HepG2 (cell line): ENCODE results near the gene PPP6R2. TPM values are rescaled to one million over a fixed set of nuclear protein-coding genes. Genes with fewer than 3 reads are reported as not detected.

ENCODE experiments used
- ATAC-seq: fragments of 200-7000 bp; cut with Tn5 transposase; 3 replicates; pipeline ENCODE4 v1.9.1; 2020; ENCODE audit warnings: mild to moderate bottlenecking, moderate library complexity
- BruUV-seq: library from RNA; stranded (reverse); fragments of 400-500 nt; replicated peaks from 2 replicates; lab custom pipeline; 2021; lab: Mats Ljungman, UMichigan
- CTCF ChIA-PET: fragments of 300-600 bp; formaldehyde crosslinking; extraction: SDS; loops from one replicate; lab custom pipeline; 2021; ENCODE audit warnings: low total read pairs, inconsistent platforms, low intra/inter-chr PET ratio; lab: Yijun Ruan, JAX
- POLR2A ChIA-PET: fragments of 350-600 bp; sonication (Branson Sonifier 250); formaldehyde crosslinking; loops from one replicate; lab custom pipeline; 2020; ENCODE audit warnings: antibody characterized with exemption, inconsistent platforms; lab: Yijun Ruan, JAX
- DNase-seq: peaks from one replicate; pipeline ENCODE4 v3.0.0-alpha.2; 2015; ENCODE audit warnings: low spot score
- FAIRE-seq: peaks from 3 replicates; lab custom pipeline; 2011; peaks lifted over from hg19 to GRCh38; lab: Jason Lieb, UNC
- H2AFZ ChIP-seq: one replicate; pipeline ENCODE4 v1.6.1; 2011; ENCODE audit warnings: low read length, inconsistent platforms
- H3K27ac ChIP-seq: fragments of 300-600 bp; 3 replicates; pipeline ENCODE4 v1.8.0; 2011; ENCODE audit warnings: mixed run types, mild to moderate bottlenecking, mixed read lengths, low read length, inconsistent platforms; ENCODE audit not compliant: insufficient read depth; ENCODE audit errors: extremely low read length
- H3K27me3 ChIP-seq, 2 experiments: fragments of 200-600 bp in 1 of 2; 2 replicates in 1 of 2; 3 replicates in 1 of 2; pipeline versions ENCODE4 v1.6.0 to v1.8.0; 2011; ENCODE audit warnings: low read length in 2 of 2, mild to moderate bottlenecking in 2 of 2, moderate library complexity in 2 of 2, inconsistent platforms in 1 of 2; ENCODE audit not compliant: insufficient read depth in 2 of 2, control insufficient read depth in 1 of 2
- H3K36me3 ChIP-seq, 2 experiments: fragments of 200-600 bp in 1 of 2; replicated peaks in 1 of 2; 2 replicates in 1 of 2; 3 replicates in 1 of 2; pipeline versions ENCODE4 v1.5.1 to v1.8.0; 2011; ENCODE audit warnings: low read length in 2 of 2, inconsistent platforms in 1 of 2; ENCODE audit not compliant: insufficient read depth in 2 of 2, control insufficient read depth in 1 of 2
- H3K4me1 ChIP-seq: 2 replicates; pipeline ENCODE4 v1.5.1; 2012; ENCODE audit warnings: low read length, inconsistent platforms; ENCODE audit not compliant: insufficient read depth
- H3K4me2 ChIP-seq: 2 replicates; pipeline ENCODE4 v1.6.0; 2011; ENCODE audit warnings: low read depth, low read length, inconsistent platforms
- H3K4me3 ChIP-seq, 3 experiments: fragments of 200-600 bp in 1 of 3; sonication (generic), shearing (Covaris generic) in 1 of 3; replicated peaks in 1 of 3; 2 replicates each; pipeline ENCODE4 v1.5.1; 2011 to 2016; ENCODE audit warnings: low read length in 3 of 3, inconsistent platforms in 2 of 3, low read depth in 2 of 3, mild to moderate bottlenecking in 2 of 3, control low read depth in 1 of 3, mixed read lengths in 1 of 3; ENCODE audit not compliant: insufficient read depth in 1 of 3
- H3K79me2 ChIP-seq: one replicate; pipeline ENCODE4 v1.6.1; 2011; ENCODE audit warnings: low read length, inconsistent platforms; ENCODE audit not compliant: insufficient read depth
- H3K9ac ChIP-seq: 2 replicates; pipeline ENCODE4 v1.6.0; 2011; ENCODE audit warnings: mild to moderate bottlenecking, low read depth, low read length, inconsistent platforms; ENCODE audit not compliant: insufficient read depth
- H3K9me3 ChIP-seq: 2 replicates; pipeline ENCODE4 v1.5.1; 2012; ENCODE audit warnings: mild to moderate bottlenecking, low read length
- H4K20me1 ChIP-seq: 2 replicates; pipeline ENCODE4 v1.6.0; 2011; ENCODE audit warnings: inconsistent platforms, mild to moderate bottlenecking, low read length, moderate library complexity; ENCODE audit not compliant: insufficient read depth
- CSRNP2 ChIP-seq: sonication (generic); formaldehyde crosslinking; conservative IDR thresholded peaks from 2 replicates; pipeline ENCODE4 v1.8.0; 2022; ENCODE audit warnings: low read depth, missing genetic modification reagents
- EHMT2 ChIP-seq: fragments of 200-600 bp; sonication (generic); IDR thresholded peaks from 2 replicates; pipeline ENCODE4 v1.7.0; 2017; ENCODE audit warnings: antibody characterized with exemption, low read depth, low read length, borderline replicate concordance
- HNRNPH1 ChIP-seq: fragments of 200-400 bp; formaldehyde crosslinking; optimal IDR thresholded peaks from 2 replicates; pipeline ENCODE3; 2017; ENCODE audit warnings: mild to moderate bottlenecking, low read depth, low read length
- HOXA5 ChIP-seq: sonication (generic); formaldehyde crosslinking; IDR thresholded peaks from 2 replicates; pipeline ENCODE4 v1.4.0; 2020; ENCODE audit warnings: missing genetic modification reagents
- IKZF5 ChIP-seq: IDR thresholded peaks from 2 replicates; pipeline ENCODE4 v1.6.1; 2018; ENCODE audit warnings: missing genetic modification reagents, mild to moderate bottlenecking, missing compliant biosample characterization
- MIER2 ChIP-seq: IDR thresholded peaks from 2 replicates; pipeline ENCODE4 v1.6.1; 2016; ENCODE audit warnings: missing biosample characterization, missing genetic modification reagents
- MXD1 ChIP-seq: sonication (generic); formaldehyde crosslinking; IDR thresholded peaks from 2 replicates; pipeline ENCODE4 v1.4.0; 2020; ENCODE audit warnings: mild to moderate bottlenecking, missing genetic modification reagents
- SPEN ChIP-seq: sonication (generic); formaldehyde crosslinking; IDR thresholded peaks from 2 replicates; pipeline ENCODE4 v1.5.1; 2020; ENCODE audit warnings: low read depth, mild to moderate bottlenecking, missing genetic modification reagents
- SRF ChIP-seq: IDR thresholded peaks from 2 replicates; pipeline ENCODE4 v1.6.1; 2011; ENCODE audit warnings: mild to moderate bottlenecking, low read depth, low read length, moderate library complexity
- SRSF1 ChIP-seq: fragments of 200-400 bp; formaldehyde crosslinking; optimal IDR thresholded peaks from 2 replicates; pipeline ENCODE3; 2017; ENCODE audit warnings: mild to moderate bottlenecking, low read depth, low read length, moderate library complexity
- ZFAT ChIP-seq: sonication (generic); formaldehyde crosslinking; conservative IDR thresholded peaks from 2 replicates; pipeline ENCODE4 v1.8.1; 2023; ENCODE audit warnings: missing genetic modification reagents, inconsistent platforms
- ZNF558 ChIP-seq: sonication (generic); formaldehyde crosslinking; IDR thresholded peaks from 2 replicates; pipeline ENCODE4 v1.9.0; 2022; ENCODE audit warnings: mild to moderate bottlenecking, missing genetic modification reagents, borderline replicate concordance
- WGBS: methylation state at CpG from one replicate; pipeline ENCODE4 v1.1.6; 2017; ENCODE audit warnings: low lambda C conversion rate; 5-methylcytosine and 5-hydroxymethylcytosine counted together
- in situ Hi-C: cut with HindIII; loops from 2 replicates; pipeline ENCODE4 v1.10.0; 2017; ENCODE audit warnings: low pct_unique_long_range_greater_than_20kb; ENCODE audit not compliant: extremely low pct_ligation_motif_present
- intact Hi-C: fragments of 100-400 bp; cut with micrococcal nuclease; formaldehyde crosslinking; loops from one replicate; pipeline ENCODE4 v1.10.0; 2022; ENCODE audit not compliant: unreplicated experiment
- polyA plus RNA-seq, 8 experiments: library from polyadenylated mRNA; depleted of rRNA in 3 of 8; stranded (reverse) in 7 of 8; unstranded in 1 of 8; fragments of >200 nt; fragmentation: Illumina TruSeq in 4 of 8; extraction: Trizol in 4 of 8; gene quantifications; 2 replicates each; pipeline versions ENCODE4 v1.2.1 to v1.2.3, GENCODE V29; 2011 to 2016; ENCODE audit warnings: low read depth in 4 of 8, missing spikeins in 1 of 8, mixed read lengths in 1 of 8; ENCODE audit not compliant: insufficient read depth in 1 of 8
- total RNA-seq, 5 experiments: library from RNA; depleted of rRNA; stranded (reverse); fragments of >200 nt; fragmentation: Illumina TruSeq; extraction: Trizol; gene quantifications; 2 replicates each; pipeline ENCODE4 v1.2.3, GENCODE V29; 2016; ENCODE audit warnings: low read depth in 1 of 5

Gene PPP6R2
- total and polyA plus RNA-seq, 2 of the 13 experiments (the other 11 are each of a cell fraction or from before 2014, with no cell fraction given) = 55.0 to 102 TPM

GRCh38 chr22:50454556-50455075 lies 111.5 kb downstream of the PPP6R2 start:
- TF ChIP-seq SPEN (CRISPR knock-in tag) = no peak
- no peak for TF ChIP-seq IKZF5 (CRISPR knock-in tag)
- TF ChIP-seq SRF = no peak
- TF ChIP-seq EHMT2 = no peak
- WGBS = 100% methylated on average over 8 of the region's 27 CpGs
- DNase-seq (no peak), FAIRE-seq (no peak), ATAC-seq (no peak)
- in situ Hi-C loops = no loop called here
- no peak overlapping the region for H3K27ac ChIP-seq
- intact Hi-C loops = no loop called here
- BruUV-seq = no TSS peak
- ChIA-PET CTCF (no interaction called here), POLR2A (no interaction called here)
- no peaks in the 10 kb centered on the region for H4K20me1 ChIP-seq
- peaks cover 20 to 47% of the 10 kb centered on the region in 2 experiments; a peak in 4 of 5 replicates for H3K36me3 ChIP-seq
- H3K79me2 ChIP-seq = no peaks in the 10 kb centered on the region
- H3K4me2 ChIP-seq = no peak overlapping the region
- H3K9ac ChIP-seq = no peak overlapping the region
- no peaks in the 10 kb centered on the region for H3K9me3 ChIP-seq
- H3K27me3 ChIP-seq = no peaks in the 10 kb centered on the region
- no peak overlapping the region for H2AFZ ChIP-seq
- no peaks in the 10 kb centered on the region for H3K4me1 ChIP-seq
- no peak overlapping the region for H3K4me3 ChIP-seq

- no peaks in the 10 kb centered on the region for H3K9me3 ChIP-seq
- FAIRE-seq (no peak), ATAC-seq (no peak), DNase-seq (no peak)
- ChIA-PET POLR2A (no interaction called here), CTCF (no interaction called here)
- intact Hi-C loops (no loop called here), in situ Hi-C loops (no loop called here)
- no peak overlapping the region for H3K4me2 ChIP-seq
- H3K27ac ChIP-seq = no peak overlapping the region
- H3K36me3 ChIP-seq = peaks cover 22 to 49% of the 10 kb centered on the region in 2 experiments; a peak in 4 of 5 replicates
- no peaks in the 10 kb centered on the region for H3K4me1 ChIP-seq
- no peaks in the 10 kb centered on the region for H3K79me2 ChIP-seq
- H3K9ac ChIP-seq = no peak overlapping the region
- H4K20me1 ChIP-seq = no peaks in the 10 kb centered on the region
- TF ChIP-seq HNRNPH1 (no peak), MXD1 (CRISPR knock-in tag) (no peak), ZNF558 (no peak), ZFAT (CRISPR knock-in tag) (no peak), HOXA5 (no peak), CSRNP2 (CRISPR knock-in tag) (no peak), MIER2 (CRISPR knock-in tag) (no peak), SRSF1 (no peak)
- WGBS = 100% methylated on average over 3 of the region's 18 CpGs
- no TSS peak for BruUV-seq
- no peak overlapping the region for H2AFZ ChIP-seq
- H3K27me3 ChIP-seq = no peaks in the 10 kb centered on the region
- no peak overlapping the region for H3K4me3 ChIP-seq
Measured at GRCh38 chr22:50455201-50455600, 112.1 kb downstream of the PPP6R2 start.
